OCI-LY7 (cell line): Measurements from ENCODE around the gene GNG7. TPM values are rescaled to one million over a fixed set of nuclear protein-coding genes. Genes with fewer than 3 reads are reported as not detected.
A peak's percentile ranks its signal among the peaks of the same experiment; 100 is the strongest.

Source experiments
- BruUV-seq: library from RNA; stranded (reverse); fragments of 400-500 nt; replicated peaks from 2 replicates; lab custom pipeline; 2021; lab: Mats Ljungman, UMichigan
- CTCF ChIA-PET: fragments of 300-600 bp; sonication (Branson Sonifier 250); formaldehyde crosslinking; loops from one replicate; lab custom pipeline; 2022; ENCODE audit warnings: antibody characterized with exemption; ENCODE audit not compliant: unreplicated experiment; lab: Charles Lee
- POLR2A ChIA-PET: fragments of 300-600 bp; sonication (Branson Sonifier 250); formaldehyde crosslinking; loops from one replicate; lab custom pipeline; 2022; ENCODE audit warnings: antibody characterized with exemption; lab: Charles Lee
- DNase-seq: peaks from one replicate; pipeline ENCODE4 v3.0.0-alpha.2; 2015; ENCODE audit warnings: low spot score
- H2AFZ ChIP-seq: fragments of 200-600 bp; sonication (generic), shearing (Covaris generic); 2 replicates; pipeline ENCODE4 v1.6.1; 2014; ENCODE audit warnings: mild to moderate bottlenecking, antibody characterized with exemption, low read length, moderate library complexity
- H3K27ac ChIP-seq: fragments of 200-600 bp; sonication (generic); 2 replicates; pipeline ENCODE4 v1.5.1; 2014; ENCODE audit warnings: mixed run types, low read depth, mild to moderate bottlenecking, moderate library complexity, low read length, inconsistent platforms; ENCODE audit not compliant: poor library complexity, severe bottlenecking
- H3K36me3 ChIP-seq: fragments of 200-600 bp; sonication (generic); 2 replicates; pipeline ENCODE4 v1.6.1; 2014; ENCODE audit warnings: mild to moderate bottlenecking, antibody characterized with exemption, low read length, moderate library complexity, mixed read lengths; ENCODE audit not compliant: insufficient read depth
- H3K4me1 ChIP-seq: fragments of 200-600 bp; sonication (generic); 2 replicates; pipeline ENCODE4 v1.5.1; 2014; ENCODE audit warnings: mild to moderate bottlenecking, low read length; ENCODE audit not compliant: insufficient read depth, poor library complexity, severe bottlenecking
- H3K4me2 ChIP-seq: fragments of 200-600 bp; sonication (generic); 2 replicates; pipeline ENCODE4 v1.6.1; 2014; ENCODE audit warnings: mild to moderate bottlenecking, low read length
- H3K4me3 ChIP-seq: fragments of 200-600 bp; sonication (generic); 2 replicates; pipeline ENCODE4 v1.5.1; 2014; ENCODE audit warnings: mild to moderate bottlenecking, low read depth, low read length; ENCODE audit not compliant: poor library complexity, severe bottlenecking
- H3K79me2 ChIP-seq: fragments of 200-600 bp; sonication (generic); 2 replicates; pipeline ENCODE4 v1.6.1; 2016; ENCODE audit warnings: low read depth, mild to moderate bottlenecking, low read length, moderate library complexity, mixed read lengths; ENCODE audit not compliant: insufficient read depth
- H3K9me2 ChIP-seq: fragments of 200-600 bp; sonication (generic); 2 replicates; pipeline ENCODE4 v1.6.1; 2016; ENCODE audit warnings: mild to moderate bottlenecking, low read length, mixed read lengths; ENCODE audit not compliant: insufficient read depth
- H3K9me3 ChIP-seq: fragments of 200-600 bp; sonication (generic); 2 replicates; pipeline ENCODE4 v1.6.1; 2014; ENCODE audit warnings: mild to moderate bottlenecking, mixed run types, low read length, mixed read lengths
- H4K20me1 ChIP-seq: fragments of 200-600 bp; sonication (generic); 2 replicates; pipeline ENCODE4 v1.6.1; 2014; ENCODE audit warnings: mild to moderate bottlenecking, antibody characterized with exemption, low read length, moderate library complexity, mixed read lengths; ENCODE audit not compliant: insufficient read depth
- CTCF ChIP-seq: fragments of 200-600 bp; sonication (generic); conservative IDR thresholded peaks from 2 replicates; pipeline ENCODE4 v1.5.1; 2014; ENCODE audit warnings: mild to moderate bottlenecking, antibody characterized with exemption, low read length, moderate library complexity, mixed read lengths
- EZH2phosphoT487 ChIP-seq: fragments of 200-600 bp; sonication (generic); IDR thresholded peaks from 2 replicates; pipeline ENCODE4 v1.6.1; 2018; ENCODE audit warnings: low read depth, borderline replicate concordance, mild to moderate bottlenecking, mixed run types, antibody characterized with exemption, low read length, moderate library complexity, mixed read lengths
- intact Hi-C: fragments of 100-400 bp; cut with micrococcal nuclease; formaldehyde crosslinking; loops from one replicate; pipeline ENCODE4 v1.10.0; 2022; ENCODE audit not compliant: unreplicated experiment
- total RNA-seq, 2 experiments: library from RNA; depleted of rRNA in 1 of 2; stranded (reverse); fragments of >200 nt in 1 of 2; shearing (Covaris generic) in 1 of 2; gene quantifications; 2 replicates each; pipeline ENCODE4 v1.2.3, GENCODE V29; 2014 to 2022

GNG7 gene
- total RNA-seq, 2 experiments from 2014 or later, result 13.9 to 15.3 TPM

DNA sequence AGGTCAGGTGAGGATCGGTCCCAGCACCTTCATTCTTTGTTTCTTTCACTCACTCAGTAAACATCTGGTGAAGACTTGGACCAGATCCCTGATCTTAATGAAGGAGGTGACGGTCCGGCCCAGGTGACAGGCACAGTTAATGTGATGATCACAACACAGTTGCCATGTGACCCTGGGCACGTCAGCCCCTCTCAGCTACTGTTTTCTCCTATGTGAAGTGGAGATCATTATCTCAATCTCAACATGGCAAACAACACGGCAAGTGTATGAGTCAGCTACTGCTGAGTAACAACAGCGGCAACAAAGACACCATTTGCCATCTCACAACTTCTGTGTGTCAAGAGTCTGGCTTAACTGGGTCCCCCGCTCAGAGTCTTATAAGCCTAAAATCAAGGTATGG, 74.6 kb downstream of the GNG7 start:
- ChIA-PET POLR2A (interaction anchor here (0.6 to 1.8 kb wide), 4 partner anchors 11 to 368 kb away, joined by 3 to 9 read pairs (median 4); partner anchors contain the start of gene GADD45B), CTCF (interaction anchor here (0.5 to 0.8 kb wide), 2 partner anchors 180 to 835 kb away, joined by 3 read pairs; no protein-coding TSS in a partner anchor)
- intact Hi-C loops, result loop anchor here (5.0 to 10.0 kb wide), 2 partner anchors 296 to 533 kb away; partner anchors contain the start of genes IZUMO4 and MOB3A
- Histone ChIP-seq H3K79me2 (no peaks in the 10 kb centered on the region), H4K20me1 (no peaks in the 10 kb centered on the region), H2AFZ (peak overlapping the region; percentile 11; the same call in 1 of the 2 replicates), H3K9me3 (peaks cover 31% of the 10 kb centered on the region), H3K4me3 (peak overlapping the region; percentile 30), H3K9me2 (no peaks in the 10 kb centered on the region), H3K27ac (peak overlapping the region; percentile 93), H3K36me3 (peaks cover 25% of the 10 kb centered on the region), H3K4me1 (peaks cover 81% of the 10 kb centered on the region), H3K4me2 (peak overlapping the region; percentile 70)
- no TSS peak for BruUV-seq
- no peak for DNase-seq
- TF ChIP-seq CTCF (no peak), EZH2phosphoT487 (no peak)

DNA sequence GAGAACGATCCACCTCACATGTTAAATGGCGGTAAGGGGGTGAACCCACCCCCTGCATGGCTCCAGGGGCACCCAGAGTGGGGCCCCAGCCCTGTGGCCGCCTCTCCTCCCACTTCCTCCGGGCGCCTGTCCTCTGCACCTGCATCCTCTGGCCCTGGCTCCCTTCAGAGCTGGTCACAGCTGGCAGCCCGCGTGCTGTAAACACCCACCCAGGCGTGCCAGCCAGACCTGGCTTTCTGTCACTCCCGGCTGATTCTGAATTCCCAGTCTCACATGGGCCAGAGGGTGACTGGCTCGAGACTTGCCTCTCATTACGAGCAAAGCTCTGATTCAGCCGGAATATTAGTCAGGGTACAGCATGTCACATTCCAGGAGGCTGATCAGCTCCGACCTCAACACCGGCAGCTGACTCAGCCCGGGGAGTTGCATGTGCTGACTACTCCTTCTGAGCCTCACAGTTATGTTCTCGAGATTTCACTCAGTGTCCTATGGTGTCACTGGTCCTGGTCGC, 75.1 kb downstream of the GNG7 start:
- Histone ChIP-seq H3K9me2 (no peaks in the 10 kb centered on the region), H4K20me1 (no peaks in the 10 kb centered on the region), H3K9me3 (peaks cover 31% of the 10 kb centered on the region), H3K4me3 (peak overlapping the region; percentile 30), H3K4me1 (peaks cover 79% of the 10 kb centered on the region), H3K27ac (peak overlapping the region; percentile 93), H2AFZ (peak overlapping the region; percentile 11; the same call in 1 of the 2 replicates), H3K36me3 (peaks cover 25% of the 10 kb centered on the region), H3K4me2 (peak overlapping the region; percentile 70), H3K79me2 (no peaks in the 10 kb centered on the region)
- peak; percentile 92 for DNase-seq
- POLR2A ChIA-PET, result interaction anchor here (0.6 to 1.8 kb wide), 4 partner anchors 10 to 367 kb away, joined by 3 to 9 read pairs (median 4); partner anchors contain the start of gene GADD45B
- CTCF ChIA-PET, result interaction anchor here (0.5 to 0.8 kb wide), 2 partner anchors 180 to 835 kb away, joined by 3 read pairs; no protein-coding TSS in a partner anchor
- BruUV-seq, result no TSS peak
- no peak for TF ChIP-seq CTCF
- no peak for TF ChIP-seq EZH2phosphoT487
- intact Hi-C loops, result loop anchor here (5.0 to 10.0 kb wide), 2 partner anchors 295 to 533 kb away; partner anchors contain the start of genes IZUMO4 and MOB3A
